Superior temporal gyrus (tissue), 1 donor: ENCODE results near the gene GADL1.

Experiments
- DNase-seq: peaks from one replicate; pipeline ENCODE4 v3.0.0-alpha.2; 2016; ENCODE audit errors: extremely low spot score

GADL1 gene

GRCh38 chr3:30760040-30760695, 134.3 kb downstream of the GADL1 start:
- no peak for DNase-seq

- no peak for DNase-seq
Measured at GRCh38 chr3:30756218-30756617, 138.2 kb downstream of the GADL1 start.

- no peak for DNase-seq
Measured at GRCh38 chr3:30754426-30754825, 140.0 kb downstream of the GADL1 start.

GRCh38 chr3:30753766-30754165, 140.7 kb downstream of the GADL1 start:
- DNase-seq, result no peak

- no peak for DNase-seq
Measured at GRCh38 chr3:30752970-30753369, 141.5 kb downstream of the GADL1 start.

GRCh38 chr3:30752491-30752890, 142.0 kb downstream of the GADL1 start:
- no peak for DNase-seq

GRCh38 chr3:30751610-30752299, 142.7 kb downstream of the GADL1 start:
- DNase-seq, result no peak

- no peak for DNase-seq
Measured at GRCh38 chr3:30750967-30751366, 143.5 kb downstream of the GADL1 start.

- no peak for DNase-seq
Measured at GRCh38 chr3:30749230-30749629, 145.2 kb downstream of the GADL1 start.

GRCh38 chr3:30747771-30748281, 146.6 kb downstream of the GADL1 start:
- DNase-seq, result no peak

GRCh38 chr3:30743641-30744317, 150.7 kb downstream of the GADL1 start:
- no peak for DNase-seq

GRCh38 chr3:30742796-30743619, 151.5 kb downstream of the GADL1 start:
- no peak for DNase-seq

- no peak for DNase-seq
Measured at GRCh38 chr3:30741889-30742288, 152.6 kb downstream of the GADL1 start.

- DNase-seq, result no peak
Measured at GRCh38 chr3:30738605-30739004, 155.9 kb downstream of the GADL1 start.

- no peak for DNase-seq
Measured at GRCh38 chr3:30737743-30738499, 156.5 kb downstream of the GADL1 start.

- DNase-seq, result no peak
Measured at GRCh38 chr3:30733696-30734095, 160.8 kb downstream of the GADL1 start.

GRCh38 chr3:30733209-30733608, 161.3 kb downstream of the GADL1 start:
- DNase-seq, result no peak

GRCh38 chr3:30730967-30731366, 163.5 kb downstream of the GADL1 start:
- DNase-seq, result no peak

GRCh38 chr3:30729936-30730335, 164.5 kb downstream of the GADL1 start:
- no peak for DNase-seq

GRCh38 chr3:30729512-30729911, 164.9 kb downstream of the GADL1 start:
- DNase-seq, result no peak

- DNase-seq, result no peak
Measured at GRCh38 chr3:30728143-30728542, 166.3 kb downstream of the GADL1 start.
